Activated CD8-positive, alpha-beta memory T cell treated with anti-CD3 and anti-CD28 coated beads, Interleukin-2, amount 50 U/mL, for 1 hour (primary cell): ENCODE measurements around the gene PTMA.
"Not testable (repeated sequence)": the region's sequence is repeated elsewhere in the genome, so short reads cannot be mapped to it uniquely, and the experiment has no call there.

Source experiments
- DNase-seq: peaks from one replicate; pipeline ENCODE4 v3.0.0-alpha.2; 2020; ENCODE audit errors: extremely low read depth

PTMA gene, protein sequence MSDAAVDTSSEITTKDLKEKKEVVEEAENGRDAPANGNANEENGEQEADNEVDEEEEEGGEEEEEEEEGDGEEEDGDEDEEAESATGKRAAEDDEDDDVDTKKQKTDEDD

GRCh38 chr2:231707927-231708772, at the start of gene PTMA:
Gene PTMA (plus strand): TSS chr2:231708525. CDS start chr2:231708707, 182 bp downstream.
- DNase-seq: peak; percentile 98

- not testable (repeated sequence) for DNase-seq
These were observed 48.3 kb upstream of the PTMA start for GRCh38 chr2:231660073-231660472.

- no peak for DNase-seq
These were observed 47.5 kb upstream of the PTMA start for GRCh38 chr2:231660860-231661259.

DNA sequence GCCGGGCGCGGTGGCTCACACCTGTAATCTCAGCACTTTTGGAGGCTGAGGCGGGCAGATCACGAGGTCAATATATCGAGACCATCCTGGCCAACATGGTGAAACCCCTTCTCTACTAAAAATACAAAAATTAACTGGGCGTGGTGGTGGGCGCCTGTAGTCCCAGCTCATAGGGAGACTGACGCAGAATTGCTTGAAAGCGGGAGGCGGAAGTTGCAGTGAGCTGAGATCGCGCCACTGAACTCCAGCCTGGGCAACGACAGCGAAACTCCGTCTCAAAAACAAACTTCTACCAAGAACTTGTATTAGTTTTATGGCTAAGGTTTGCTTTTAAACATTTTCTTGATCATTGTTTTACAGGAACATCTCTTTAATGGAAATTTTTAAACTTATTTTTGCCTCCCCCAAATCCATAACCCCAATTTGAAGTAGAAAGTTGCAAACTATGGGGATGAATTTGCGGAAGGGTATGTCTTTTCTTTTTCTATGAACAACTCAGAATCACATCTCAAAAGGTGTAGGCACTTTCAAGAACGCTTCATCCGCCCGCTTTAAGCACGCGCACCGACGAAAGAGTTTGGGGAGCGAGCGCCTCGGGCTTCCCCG, 46.8 kb upstream of the PTMA start:
- no peak for DNase-seq

DNA sequence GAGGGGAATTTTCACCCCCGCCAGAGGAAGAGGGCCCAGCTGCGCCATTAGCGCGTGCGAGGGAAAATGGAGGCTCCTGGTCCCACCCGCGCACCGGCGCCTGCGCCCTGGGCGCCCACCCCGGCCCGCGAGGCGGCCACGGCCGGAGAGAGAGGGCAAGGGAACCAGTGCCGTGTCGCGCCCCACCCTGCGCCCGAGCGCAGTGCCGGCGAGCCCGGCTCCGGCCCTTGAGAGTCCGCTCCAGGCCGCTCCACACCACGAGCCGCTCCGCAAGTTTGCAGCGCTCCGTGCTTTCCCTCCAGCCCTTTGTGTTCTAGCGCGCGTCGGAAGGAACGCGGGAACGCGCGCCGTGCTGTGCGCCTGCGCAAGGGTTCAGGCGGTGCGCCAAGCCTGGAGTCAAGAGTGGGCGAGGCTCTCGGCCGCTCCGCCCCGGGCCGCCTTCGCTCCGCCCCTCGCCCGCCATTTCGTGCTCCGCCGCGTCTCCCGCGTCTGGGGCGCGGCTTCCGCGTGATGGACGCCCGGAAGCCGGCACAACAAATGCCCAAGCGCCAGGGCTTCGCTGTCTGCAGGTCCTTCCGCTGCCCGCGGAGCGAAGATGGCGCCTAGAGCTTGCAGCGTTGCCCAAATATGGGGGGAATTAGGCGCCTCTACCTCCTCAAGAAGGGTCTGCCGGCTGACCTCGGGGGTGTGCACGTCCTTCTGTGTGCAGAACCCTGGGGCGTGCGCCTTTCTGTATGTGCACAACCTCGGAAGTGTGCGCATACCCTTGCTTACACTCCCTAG, 46.1 kb upstream of the PTMA start:
- DNase-seq: peak; percentile 82

- DNase-seq: no peak
These were observed 45.4 kb upstream of the PTMA start for GRCh38 chr2:231662811-231663457.

DNA sequence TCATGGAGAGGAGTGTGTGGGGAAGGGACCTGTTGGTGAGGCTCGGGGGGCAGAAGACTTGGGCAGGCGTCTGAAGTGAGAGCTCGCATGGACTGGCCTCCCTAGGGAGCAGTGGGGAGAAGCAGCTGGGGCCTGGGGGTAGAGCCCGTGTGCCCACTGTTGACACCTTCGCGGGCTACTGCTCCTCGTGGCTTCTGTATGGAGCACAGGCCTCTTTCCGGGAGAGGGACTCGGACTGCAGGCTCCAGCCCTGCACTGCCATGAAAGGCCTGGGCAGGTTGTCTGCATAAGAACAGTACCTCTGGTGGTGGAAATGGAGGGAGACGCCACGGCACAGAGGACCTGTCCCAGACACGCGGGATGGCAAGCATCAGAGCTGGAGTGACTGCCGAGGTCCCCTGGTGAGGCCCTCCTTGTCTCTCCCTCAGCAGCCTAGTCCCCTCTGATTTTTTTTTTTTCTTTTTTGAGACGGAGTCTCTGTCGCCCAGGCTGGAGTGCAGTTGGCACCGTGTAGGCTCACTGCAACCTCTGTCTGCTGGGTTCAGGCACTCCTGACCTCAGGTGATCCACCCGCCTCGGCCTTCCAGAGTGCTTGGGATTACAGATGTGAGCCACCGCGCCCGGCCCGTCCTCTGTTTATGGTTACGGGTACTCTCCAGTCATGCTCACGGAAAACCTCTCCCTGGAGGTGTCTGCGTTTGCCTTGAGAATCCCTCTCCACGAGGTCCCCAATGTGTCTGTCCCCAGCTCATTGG, 44.7 kb upstream of the PTMA start:
- DNase-seq: no peak

GRCh38 chr2:231664727-231665126, 43.6 kb upstream of the PTMA start:
- no peak for DNase-seq

- DNase-seq: no peak
These were observed 42.8 kb upstream of the PTMA start for GRCh38 chr2:231665245-231666170.

GRCh38 chr2:231666171-231667095, 41.9 kb upstream of the PTMA start:
- no peak for DNase-seq

DNA sequence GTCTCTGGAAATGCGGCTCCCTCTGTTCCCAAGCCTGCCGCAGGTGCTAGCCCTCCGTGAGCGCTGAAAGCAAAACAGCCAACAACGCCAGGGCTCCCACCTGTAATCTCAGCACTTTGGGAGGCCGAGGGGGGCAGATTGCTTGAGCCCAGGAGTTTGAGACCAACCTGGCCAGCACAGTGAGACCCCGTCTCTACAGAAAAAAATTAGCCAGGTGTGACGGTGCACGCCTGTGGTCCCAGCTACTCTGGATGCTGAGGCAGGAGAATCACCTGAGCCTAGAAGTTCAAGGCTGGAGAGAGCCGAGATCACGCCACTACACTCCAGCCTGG, 41.3 kb upstream of the PTMA start:
- DNase-seq: no peak

DNA sequence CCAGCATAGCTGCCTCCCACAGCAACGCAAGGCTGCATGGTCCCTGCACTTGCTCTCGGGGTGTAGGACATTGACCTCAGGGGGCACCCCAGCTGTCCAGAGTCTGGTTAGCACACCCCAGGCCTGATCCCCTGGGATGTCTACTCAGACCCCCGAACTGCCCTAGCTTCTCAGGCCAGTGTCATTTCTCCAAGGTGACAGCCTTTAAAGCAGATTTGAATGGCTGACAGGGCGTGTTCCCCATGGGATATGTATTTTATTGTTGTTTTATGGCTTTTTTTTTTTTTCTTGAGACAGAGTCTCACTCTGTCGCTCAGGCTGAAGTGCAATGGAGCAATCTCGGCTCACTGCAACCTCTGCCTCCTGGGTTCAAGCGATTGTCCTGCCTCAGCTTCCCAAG, 40.8 kb upstream of the PTMA start:
- DNase-seq: no peak

DNA sequence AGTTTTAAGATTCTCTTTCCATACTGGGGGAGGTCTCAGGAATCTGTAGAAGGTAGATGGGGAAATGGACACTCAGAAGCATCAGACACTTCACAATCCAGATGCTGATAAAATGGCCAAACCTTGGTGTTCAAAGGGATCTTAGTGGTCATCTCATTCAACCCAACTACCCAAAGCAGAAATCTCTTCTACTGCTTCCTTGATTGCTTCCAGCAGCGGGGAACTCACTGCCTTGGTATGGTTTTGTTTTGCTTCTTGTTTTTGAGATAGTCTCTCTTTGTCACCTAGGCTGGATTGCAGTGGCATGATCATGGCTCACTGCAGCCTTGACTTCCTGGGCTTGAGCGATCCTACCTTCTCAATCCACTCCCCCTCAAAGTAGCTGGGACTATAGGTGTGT, 39.3 kb upstream of the PTMA start:
- no peak for DNase-seq

DNA sequence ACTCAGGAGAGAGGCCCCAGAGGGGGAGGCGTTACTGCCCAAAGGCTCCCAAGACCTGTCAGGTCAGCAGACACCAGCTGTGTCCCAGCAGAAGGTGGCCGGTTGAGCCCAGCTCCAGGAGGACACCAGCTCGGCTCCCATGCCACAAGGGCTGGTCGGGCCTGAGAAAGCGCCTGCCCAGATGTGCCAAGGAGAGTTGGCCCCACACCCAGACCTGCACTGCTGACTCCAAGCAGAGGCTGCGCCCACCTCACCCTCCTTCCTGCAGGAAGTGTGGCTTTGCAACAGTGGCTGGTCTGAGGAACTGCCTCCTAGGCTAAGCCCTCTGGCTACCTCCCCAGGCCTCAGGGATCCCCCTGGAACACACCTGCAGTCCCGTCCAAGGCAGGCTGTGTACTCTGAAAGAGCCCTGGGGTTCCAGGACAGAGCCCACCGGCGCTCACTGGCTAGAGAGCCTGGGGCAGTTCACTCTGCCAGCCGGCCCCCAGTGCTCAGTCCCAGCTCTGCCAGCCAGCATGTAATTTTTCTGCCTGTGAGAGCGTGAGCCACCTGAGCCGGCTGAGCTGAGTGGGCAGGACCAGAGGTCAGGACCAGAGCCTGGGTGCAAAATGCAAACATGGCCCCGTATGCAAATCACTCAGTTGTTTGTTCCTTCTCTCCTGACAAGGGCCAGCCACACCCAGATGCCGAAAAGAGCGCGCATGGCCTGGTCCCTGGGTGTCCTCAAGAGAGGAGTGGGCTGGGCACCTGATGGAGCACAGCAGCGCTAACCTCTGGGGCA, 36.9 kb upstream of the PTMA start:
- DNase-seq: no peak

DNA sequence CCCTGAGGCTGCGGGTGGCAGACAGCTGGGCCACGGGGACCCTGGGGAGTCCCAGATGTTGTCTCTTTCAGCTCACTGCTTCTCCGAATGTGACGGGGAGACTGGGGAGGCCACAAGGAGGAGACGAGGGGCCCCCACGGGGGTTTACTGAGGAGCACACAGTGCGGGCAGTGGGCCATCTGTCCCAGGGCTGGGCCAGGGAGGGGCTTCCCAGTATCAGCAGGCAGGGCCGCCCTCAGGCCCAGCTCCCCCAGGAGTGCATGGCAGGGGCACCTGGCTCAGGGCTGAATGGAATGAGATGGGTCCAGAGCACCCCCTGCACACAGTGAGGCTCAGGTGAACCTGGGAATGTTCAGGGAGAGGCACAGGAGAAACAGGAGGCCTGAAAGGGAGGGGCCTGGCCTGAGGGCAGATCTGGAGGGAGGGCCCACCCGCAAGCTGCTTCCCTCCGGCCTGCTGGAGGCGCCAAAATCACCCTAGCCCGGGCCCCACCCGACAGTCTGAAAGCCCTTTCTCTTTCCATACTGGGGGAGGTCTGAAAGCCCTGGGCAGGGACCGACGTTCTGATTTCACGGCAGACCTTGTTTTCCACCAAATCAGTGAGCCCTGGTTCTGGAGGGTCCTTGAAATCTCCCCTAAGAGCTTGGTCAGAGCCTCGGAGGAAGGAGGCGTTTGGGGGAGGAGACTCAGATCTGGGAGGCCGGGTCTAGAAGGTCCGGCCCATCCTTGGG, 35.5 kb upstream of the PTMA start:
- no peak for DNase-seq

DNA sequence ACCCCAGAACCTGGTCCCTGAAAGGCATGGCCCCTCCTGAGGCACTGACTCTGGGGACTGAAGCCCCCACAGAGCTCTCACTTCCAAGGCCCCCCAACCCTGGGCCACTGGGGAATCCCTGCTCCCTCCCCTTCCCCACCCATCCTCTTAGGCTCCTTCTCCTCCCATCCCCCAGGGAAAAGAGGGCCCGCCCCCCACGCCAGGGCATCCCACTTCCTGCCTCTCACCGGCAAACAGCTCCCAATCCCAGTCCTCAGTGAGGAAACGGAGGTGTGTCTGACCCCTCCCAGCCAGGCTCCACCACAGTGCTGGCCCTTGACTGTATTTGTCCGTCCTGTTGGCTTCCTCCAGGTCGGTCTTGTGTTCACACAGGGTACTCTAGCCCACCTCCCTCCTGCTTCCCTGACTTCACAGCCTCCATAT, 35.0 kb upstream of the PTMA start:
- no peak for DNase-seq

DNA sequence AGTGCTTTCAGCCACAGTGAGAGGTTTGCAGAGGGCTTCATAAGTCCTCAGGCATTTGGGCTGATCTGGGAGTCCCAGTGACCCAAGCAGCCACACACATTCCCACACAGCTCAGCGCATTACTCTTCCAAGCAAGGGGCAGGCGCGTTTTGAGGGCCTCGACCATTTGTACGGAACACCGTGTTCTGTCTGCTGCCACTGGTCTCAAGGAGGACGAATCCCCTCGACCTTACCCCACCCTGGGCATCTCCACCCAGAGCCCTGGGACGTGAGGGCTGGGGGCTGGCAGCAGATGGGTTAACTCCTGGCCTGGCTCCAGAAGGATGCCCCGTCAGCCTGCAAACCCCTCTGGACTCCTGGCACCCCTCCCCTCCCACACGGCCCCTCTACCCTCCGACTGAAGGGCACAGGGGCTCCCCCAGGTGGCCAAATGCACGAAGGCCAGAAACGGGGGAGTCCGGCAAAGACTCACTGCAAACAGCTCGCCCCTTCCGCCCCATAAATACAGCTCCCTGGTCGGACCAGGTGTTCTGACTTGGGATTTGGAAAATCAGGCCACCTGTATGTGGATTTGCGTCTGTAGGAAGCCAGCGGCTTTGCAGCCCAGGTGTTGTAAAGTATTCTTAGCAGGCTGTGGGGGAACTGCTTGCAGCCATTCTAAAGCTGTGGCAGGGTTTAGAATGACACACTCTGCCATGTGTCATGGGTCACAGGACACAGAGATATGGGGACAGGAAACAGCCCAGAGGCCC, 33.6 kb upstream of the PTMA start:
- no peak for DNase-seq
